ENCODE data around the gene EIPR1. TPM values are rescaled to one million over a fixed set of nuclear protein-coding genes. Genes with fewer than 3 reads are reported as not detected.

EIPR1 gene
- total and polyA plus RNA-seq, 2 donors (not counting 3 experiments of a cell fraction or from before 2014, with no cell fraction given): 30.8 to 57.3 TPM

DNA sequence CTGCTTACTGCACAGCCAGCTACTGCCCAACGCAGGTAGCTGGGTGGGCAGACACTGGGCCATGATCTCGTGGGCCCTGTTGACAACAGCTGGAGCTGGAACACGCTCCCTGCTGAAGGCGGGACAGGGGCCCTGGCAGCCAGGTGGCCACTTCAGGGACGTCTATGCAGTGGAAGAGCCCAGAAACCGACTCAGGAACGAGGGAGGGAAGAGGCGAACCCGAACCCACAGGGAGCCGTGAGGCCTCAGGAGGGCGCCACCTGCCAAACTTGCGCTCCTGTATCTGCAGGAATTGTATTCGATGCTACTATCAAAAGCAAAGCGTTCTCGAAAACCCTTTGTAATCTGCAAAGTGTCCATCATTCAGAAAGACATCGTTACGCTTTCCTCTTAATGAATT, 198.4 kb downstream of the EIPR1 start:
- H3K27me3 ChIP-seq (ENCODE audit: control insufficient read depth in 2 of 2, insufficient read depth in 2 of 2, low read length in 2 of 2): no peaks in the 10 kb centered on the region
- no peak for DNase-seq (ENCODE audit: low read depth, low spot score)
- no peak overlapping the region for H3K4me3 ChIP-seq (replicated peaks in 1 of 3; ENCODE audit: insufficient read depth in 1 of 3, low read depth in 1 of 3, low read length in 3 of 3)
- BruUV-seq (replicated peaks): no TSS peak
- H3K9ac ChIP-seq (replicated peaks; ENCODE audit: extremely low read depth, insufficient read depth, low read length): no peak overlapping the region
- H3K4me2 ChIP-seq (ENCODE audit: insufficient read depth, low read length): no peak overlapping the region
- no peaks in the 10 kb centered on the region for H3K79me2 ChIP-seq (ENCODE audit: control insufficient read depth, insufficient read depth, low read length)
- CTCF ChIA-PET: no interaction called here
- H3K9me3 ChIP-seq (replicated peaks; ENCODE audit: control insufficient read depth, insufficient read depth, low read length): no peaks in the 10 kb centered on the region
- no peak overlapping the region for H2AFZ ChIP-seq (ENCODE audit: low read depth, low read length)
- H3K9me1 ChIP-seq (replicated peaks; ENCODE audit: control insufficient read depth, extremely low read depth, insufficient read depth, low read length): no peaks in the 10 kb centered on the region
- no peak for FAIRE-seq
- dilution Hi-C loops (cut with MboI; ENCODE audit: extremely low pct_ligation_motif_present, low sequenced_read_pairs) (no loop called here), intact Hi-C loops (cut with micrococcal nuclease) (no loop called here)
- no peaks in the 10 kb centered on the region for H3K36me3 ChIP-seq (ENCODE audit: control insufficient read depth in 2 of 2, extremely low read depth in 1 of 2, insufficient read depth in 2 of 2, low read length in 2 of 2)
- no peak overlapping the region for H3K27ac ChIP-seq (ENCODE audit: insufficient read depth, low read depth, low read length)
- POLR2A ChIA-PET: no interaction called here
- TF ChIP-seq POLR2A (IDR thresholded peaks at IDR 0.05; ENCODE audit: low read depth, low read length) (no peak), MYC (IDR thresholded peaks at IDR 0.05; ENCODE audit: low read depth, low read length) (no peak), JUN (IDR thresholded peaks at IDR 0.05; ENCODE audit: borderline replicate concordance, insufficient read depth, insufficient read length, low read depth) (no peak), GATA2 (IDR thresholded peaks at IDR 0.05; ENCODE audit: insufficient read depth, insufficient read length, low read depth, low read length) (no peak), FOS (IDR thresholded peaks at IDR 0.05; ENCODE audit: borderline replicate concordance, insufficient read depth, low read length) (no peak), POLR2AphosphoS5 (IDR thresholded peaks at IDR 0.05; ENCODE audit: insufficient read depth, low read depth, low read length) (no peak), EZH2 (IDR thresholded peaks at IDR 0.05; ENCODE audit: borderline replicate concordance, low read depth, low read length, severe bottlenecking) (no peak)
- TF ChIP-seq, protein P1, sequence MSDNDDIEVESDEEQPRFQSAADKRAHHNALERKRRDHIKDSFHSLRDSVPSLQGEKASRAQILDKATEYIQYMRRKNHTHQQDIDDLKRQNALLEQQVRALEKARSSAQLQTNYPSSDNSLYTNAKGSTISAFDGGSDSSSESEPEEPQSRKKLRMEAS (IDR thresholded peaks at IDR 0.05; ENCODE audit: insufficient read depth, insufficient read length): no peak
- TF ChIP-seq, protein P2, sequence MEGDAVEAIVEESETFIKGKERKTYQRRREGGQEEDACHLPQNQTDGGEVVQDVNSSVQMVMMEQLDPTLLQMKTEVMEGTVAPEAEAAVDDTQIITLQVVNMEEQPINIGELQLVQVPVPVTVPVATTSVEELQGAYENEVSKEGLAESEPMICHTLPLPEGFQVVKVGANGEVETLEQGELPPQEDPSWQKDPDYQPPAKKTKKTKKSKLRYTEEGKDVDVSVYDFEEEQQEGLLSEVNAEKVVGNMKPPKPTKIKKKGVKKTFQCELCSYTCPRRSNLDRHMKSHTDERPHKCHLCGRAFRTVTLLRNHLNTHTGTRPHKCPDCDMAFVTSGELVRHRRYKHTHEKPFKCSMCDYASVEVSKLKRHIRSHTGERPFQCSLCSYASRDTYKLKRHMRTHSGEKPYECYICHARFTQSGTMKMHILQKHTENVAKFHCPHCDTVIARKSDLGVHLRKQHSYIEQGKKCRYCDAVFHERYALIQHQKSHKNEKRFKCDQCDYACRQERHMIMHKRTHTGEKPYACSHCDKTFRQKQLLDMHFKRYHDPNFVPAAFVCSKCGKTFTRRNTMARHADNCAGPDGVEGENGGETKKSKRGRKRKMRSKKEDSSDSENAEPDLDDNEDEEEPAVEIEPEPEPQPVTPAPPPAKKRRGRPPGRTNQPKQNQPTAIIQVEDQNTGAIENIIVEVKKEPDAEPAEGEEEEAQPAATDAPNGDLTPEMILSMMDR (IDR thresholded peaks at IDR 0.05; ENCODE audit: extremely low read depth in 1 of 2, insufficient read depth in 1 of 2, low read depth in 1 of 2, low read length in 2 of 2): no peak
- H4K20me1 ChIP-seq (replicated peaks; ENCODE audit: control insufficient read depth, extremely low read depth, insufficient read depth, low read length): no peaks in the 10 kb centered on the region
- H3K4me1 ChIP-seq (ENCODE audit: control insufficient read depth, extremely low read depth, insufficient read depth, low read length): no peaks in the 10 kb centered on the region
